Astrocyte (in vitro differentiated cells and primary cell): Measurements from ENCODE around the gene PPY.

Experiments
- EZH2 ChIP-seq: IDR thresholded peaks from 2 replicates; pipeline ENCODE4 v1.6.1; 2012; ENCODE audit warnings: mild to moderate bottlenecking, low read length, inconsistent platforms; ENCODE audit not compliant: insufficient read depth
- TF ChIP-seq, protein P1 (sequence below): IDR thresholded peaks from 2 replicates; pipeline ENCODE4 v1.5.1; 2011; ENCODE audit warnings: low read depth, mild to moderate bottlenecking, inconsistent platforms, low read length, moderate library complexity; ENCODE audit not compliant: insufficient read depth

DNA sequence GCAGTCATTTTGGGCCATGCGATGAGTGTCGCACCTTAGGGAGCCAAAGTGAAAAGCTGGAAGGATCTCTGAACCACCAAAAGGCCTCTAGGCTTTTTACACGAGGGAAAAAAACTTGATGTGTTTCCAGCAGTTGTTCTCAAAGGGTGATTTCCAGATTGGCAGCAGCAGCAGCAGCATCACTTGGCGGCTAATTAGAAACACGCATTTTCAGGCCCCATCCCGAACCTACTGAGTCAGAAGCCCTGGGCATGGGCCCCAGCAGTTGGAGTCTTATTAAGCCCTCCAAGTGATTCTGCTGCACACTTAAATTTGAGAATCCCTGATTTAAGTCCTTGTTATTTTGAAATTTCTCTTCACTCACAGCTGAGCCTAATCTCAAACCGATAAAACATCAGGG lies 36.7 kb upstream of the PPY start:
- TF ChIP-seq, protein P1, sequence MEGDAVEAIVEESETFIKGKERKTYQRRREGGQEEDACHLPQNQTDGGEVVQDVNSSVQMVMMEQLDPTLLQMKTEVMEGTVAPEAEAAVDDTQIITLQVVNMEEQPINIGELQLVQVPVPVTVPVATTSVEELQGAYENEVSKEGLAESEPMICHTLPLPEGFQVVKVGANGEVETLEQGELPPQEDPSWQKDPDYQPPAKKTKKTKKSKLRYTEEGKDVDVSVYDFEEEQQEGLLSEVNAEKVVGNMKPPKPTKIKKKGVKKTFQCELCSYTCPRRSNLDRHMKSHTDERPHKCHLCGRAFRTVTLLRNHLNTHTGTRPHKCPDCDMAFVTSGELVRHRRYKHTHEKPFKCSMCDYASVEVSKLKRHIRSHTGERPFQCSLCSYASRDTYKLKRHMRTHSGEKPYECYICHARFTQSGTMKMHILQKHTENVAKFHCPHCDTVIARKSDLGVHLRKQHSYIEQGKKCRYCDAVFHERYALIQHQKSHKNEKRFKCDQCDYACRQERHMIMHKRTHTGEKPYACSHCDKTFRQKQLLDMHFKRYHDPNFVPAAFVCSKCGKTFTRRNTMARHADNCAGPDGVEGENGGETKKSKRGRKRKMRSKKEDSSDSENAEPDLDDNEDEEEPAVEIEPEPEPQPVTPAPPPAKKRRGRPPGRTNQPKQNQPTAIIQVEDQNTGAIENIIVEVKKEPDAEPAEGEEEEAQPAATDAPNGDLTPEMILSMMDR: no peak
- no peak for TF ChIP-seq EZH2
